PFSK-1 (cell line): ENCODE data around the gene MUC20.

Experiments used
- POLR2AphosphoS5 ChIP-seq: IDR thresholded peaks from 2 replicates; pipeline ENCODE4 v1.6.1; 2012; ENCODE audit warnings: low read depth, mild to moderate bottlenecking, control low read depth, low read length, moderate library complexity
- TF ChIP-seq, protein P1 (sequence below), 2 experiments: IDR thresholded peaks; 2 replicates each; pipeline versions ENCODE4 v1.6.1 to v1.8.0; 2011 to 2012; ENCODE audit warnings: low read depth in 2 of 2, low read length in 2 of 2, control low read depth in 1 of 2, inconsistent platforms in 1 of 2, mild to moderate bottlenecking in 1 of 2, moderate library complexity in 1 of 2; ENCODE audit not compliant: insufficient read depth in 1 of 2

GRCh38 chr3:195715134-195715533 is 5.6 kb upstream of the MUC20 start:
- TF ChIP-seq, protein P1, sequence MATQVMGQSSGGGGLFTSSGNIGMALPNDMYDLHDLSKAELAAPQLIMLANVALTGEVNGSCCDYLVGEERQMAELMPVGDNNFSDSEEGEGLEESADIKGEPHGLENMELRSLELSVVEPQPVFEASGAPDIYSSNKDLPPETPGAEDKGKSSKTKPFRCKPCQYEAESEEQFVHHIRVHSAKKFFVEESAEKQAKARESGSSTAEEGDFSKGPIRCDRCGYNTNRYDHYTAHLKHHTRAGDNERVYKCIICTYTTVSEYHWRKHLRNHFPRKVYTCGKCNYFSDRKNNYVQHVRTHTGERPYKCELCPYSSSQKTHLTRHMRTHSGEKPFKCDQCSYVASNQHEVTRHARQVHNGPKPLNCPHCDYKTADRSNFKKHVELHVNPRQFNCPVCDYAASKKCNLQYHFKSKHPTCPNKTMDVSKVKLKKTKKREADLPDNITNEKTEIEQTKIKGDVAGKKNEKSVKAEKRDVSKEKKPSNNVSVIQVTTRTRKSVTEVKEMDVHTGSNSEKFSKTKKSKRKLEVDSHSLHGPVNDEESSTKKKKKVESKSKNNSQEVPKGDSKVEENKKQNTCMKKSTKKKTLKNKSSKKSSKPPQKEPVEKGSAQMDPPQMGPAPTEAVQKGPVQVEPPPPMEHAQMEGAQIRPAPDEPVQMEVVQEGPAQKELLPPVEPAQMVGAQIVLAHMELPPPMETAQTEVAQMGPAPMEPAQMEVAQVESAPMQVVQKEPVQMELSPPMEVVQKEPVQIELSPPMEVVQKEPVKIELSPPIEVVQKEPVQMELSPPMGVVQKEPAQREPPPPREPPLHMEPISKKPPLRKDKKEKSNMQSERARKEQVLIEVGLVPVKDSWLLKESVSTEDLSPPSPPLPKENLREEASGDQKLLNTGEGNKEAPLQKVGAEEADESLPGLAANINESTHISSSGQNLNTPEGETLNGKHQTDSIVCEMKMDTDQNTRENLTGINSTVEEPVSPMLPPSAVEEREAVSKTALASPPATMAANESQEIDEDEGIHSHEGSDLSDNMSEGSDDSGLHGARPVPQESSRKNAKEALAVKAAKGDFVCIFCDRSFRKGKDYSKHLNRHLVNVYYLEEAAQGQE (IDR thresholded peaks at IDR 0.05; ENCODE audit: insufficient read depth in 1 of 2, low read depth in 2 of 2, low read length in 2 of 2), result no peak
- no peak for TF ChIP-seq POLR2AphosphoS5
